GM12878 (cell line): Measurements from ENCODE around the gene TTI1. TPM values are rescaled to one million over a fixed set of nuclear protein-coding genes. Genes with fewer than 3 reads are reported as not detected.

Experiments
- ATAC-seq: fragments of 200-7000 bp; cut with Tn5 transposase; 3 replicates; pipeline ENCODE4 v1.9.1; 2020; ENCODE audit warnings: mild to moderate bottlenecking, moderate library complexity
- BruUV-seq: library from RNA; stranded (reverse); fragments of 400-500 nt; replicated peaks from 2 replicates; lab custom pipeline; 2021; lab: Mats Ljungman, UMichigan
- CTCF ChIA-PET: fragments of 300-600 bp; sonication (Branson Sonifier 250); formaldehyde crosslinking; extraction: SDS; loops from one replicate; lab custom pipeline; 2021; ENCODE audit warnings: inconsistent platforms; lab: Yijun Ruan, JAX
- POLR2A ChIA-PET: fragments of 350-600 bp; formaldehyde crosslinking; extraction: SDS; loops from one replicate; lab custom pipeline; 2021; ENCODE audit warnings: inconsistent platforms; lab: Charles Lee
- RAD21 ChIA-PET: fragments of 300-600 bp; sonication (Branson Sonifier 250); formaldehyde crosslinking; loops from one replicate; lab custom pipeline; 2023; ENCODE audit warnings: antibody characterized with exemption; ENCODE audit not compliant: unreplicated experiment; lab: Charles Lee
- SMC1A ChIA-PET: fragments of 300-600 bp; sonication (Branson Sonifier 250); formaldehyde crosslinking; loops from one replicate; lab custom pipeline; 2023; ENCODE audit not compliant: unreplicated experiment, uncharacterized antibody; lab: Charles Lee
- DNase-seq: peaks from one replicate; pipeline ENCODE4 v3.0.0-alpha.2; 2011; ENCODE audit warnings: low read depth, low spot score
- FAIRE-seq: peaks from 3 replicates; lab custom pipeline; 2011; peaks lifted over from hg19 to GRCh38; lab: Jason Lieb, UNC
- H2AFZ ChIP-seq: 2 replicates; pipeline ENCODE4 v1.6.0; 2011; ENCODE audit warnings: low read depth, low read length, control low read depth; ENCODE audit not compliant: control insufficient read depth
- H3K27ac ChIP-seq: 2 replicates; pipeline ENCODE4 v1.5.1; 2011; ENCODE audit warnings: control low read depth; ENCODE audit not compliant: control insufficient read depth, insufficient read depth
- H3K27me3 ChIP-seq, 2 experiments: replicated peaks in 1 of 2; 2 replicates each; pipeline versions ENCODE4 v1.6.0 to v1.6.1; 2011; ENCODE audit warnings: low read length in 1 of 2; ENCODE audit not compliant: control insufficient read depth in 2 of 2, insufficient read depth in 2 of 2
- H3K36me3 ChIP-seq, 2 experiments: 2 replicates each; pipeline ENCODE4 v1.5.1; 2011; ENCODE audit warnings: low read length in 1 of 2; ENCODE audit not compliant: control insufficient read depth in 2 of 2, insufficient read depth in 2 of 2
- H3K4me1 ChIP-seq: 2 replicates; pipeline ENCODE4 v1.6.1; 2011; ENCODE audit warnings: mild to moderate bottlenecking, low read length, moderate library complexity, mixed read lengths; ENCODE audit not compliant: control insufficient read depth, insufficient read depth
- H3K4me2 ChIP-seq: 2 replicates; pipeline ENCODE4 v1.6.0; 2011; ENCODE audit warnings: control low read depth; ENCODE audit not compliant: control insufficient read depth, insufficient read depth
- H3K4me3 ChIP-seq: fragments of 200-600 bp; sonication (generic); 2 replicates; pipeline ENCODE4 v1.5.1; 2016
- H3K79me2 ChIP-seq: 2 replicates; pipeline ENCODE4 v1.6.0; 2011; ENCODE audit warnings: low read length; ENCODE audit not compliant: control insufficient read depth, insufficient read depth
- H3K9ac ChIP-seq: 2 replicates; pipeline ENCODE4 v1.8.0; 2011; ENCODE audit warnings: low read length, control low read depth, mixed read lengths; ENCODE audit not compliant: control insufficient read depth, insufficient read depth
- H3K9me3 ChIP-seq: replicated peaks from 3 replicates; pipeline ENCODE4 v1.5.1; 2011; ENCODE audit warnings: mild to moderate bottlenecking, low read length; ENCODE audit not compliant: control insufficient read depth, insufficient read depth
- H4K20me1 ChIP-seq: 2 replicates; pipeline ENCODE4 v1.6.0; 2011; ENCODE audit not compliant: control insufficient read depth, insufficient read depth
- CEBPB ChIP-seq, 2 experiments: fragments of 150-350 bp in 1 of 2; IDR thresholded peaks; 2 replicates each; pipeline ENCODE4 v1.6.1; 2012 to 2014; ENCODE audit warnings: low read depth in 2 of 2, low read length in 2 of 2, borderline replicate concordance in 1 of 2, inconsistent platforms in 1 of 2
- CHD4 ChIP-seq: fragments of 200-600 bp; sonication (generic); IDR thresholded peaks from 2 replicates; pipeline ENCODE4 v1.6.1; 2016; ENCODE audit warnings: mild to moderate bottlenecking
- CREB1 ChIP-seq: IDR thresholded peaks from 2 replicates; pipeline ENCODE4 v1.6.1; 2012; ENCODE audit warnings: low read depth, mild to moderate bottlenecking, inconsistent platforms
- HCFC1 ChIP-seq: fragments of 150-350 bp; IDR thresholded peaks from 2 replicates; pipeline ENCODE4 v1.6.1; 2014; ENCODE audit warnings: low read length
- IRF5 ChIP-seq: fragments of 450-650 bp; IDR thresholded peaks from 2 replicates; pipeline ENCODE4 v1.6.1; 2017; ENCODE audit warnings: borderline replicate concordance
- KAT2A ChIP-seq: conservative IDR thresholded peaks from 2 replicates; pipeline ENCODE4 v1.6.1; 2011; ENCODE audit warnings: low read depth, low read length; ENCODE audit not compliant: control insufficient read depth
- KLF5 ChIP-seq: fragments of 450-650 bp; IDR thresholded peaks from 2 replicates; pipeline ENCODE4 v1.6.1; 2014; ENCODE audit warnings: mild to moderate bottlenecking; ENCODE audit not compliant: partially characterized antibody
- LARP7 ChIP-seq: fragments of 450-650 bp; IDR thresholded peaks from 2 replicates; pipeline ENCODE4 v1.6.1; 2017; ENCODE audit warnings: mild to moderate bottlenecking
- SIX5 ChIP-seq: IDR thresholded peaks from 2 replicates; pipeline ENCODE4 v1.6.1; 2011; ENCODE audit warnings: mild to moderate bottlenecking, low read depth, low read length, moderate library complexity; ENCODE audit not compliant: severe bottlenecking
- SREBF1 ChIP-seq: IDR thresholded peaks from 2 replicates; pipeline ENCODE4 v1.6.1; 2012; ENCODE audit warnings: mild to moderate bottlenecking, low read length
- STAT1 ChIP-seq: fragments of 450-650 bp; conservative IDR thresholded peaks from 2 replicates; pipeline ENCODE4 v1.6.1; 2014; ENCODE audit warnings: antibody characterized with exemption, mild to moderate bottlenecking
- TBL1XR1 ChIP-seq: IDR thresholded peaks from 2 replicates; pipeline ENCODE4 v1.6.1; 2012; ENCODE audit warnings: low read depth, low read length, improper control_type of control experiment
- ZNF207 ChIP-seq: fragments of 450-650 bp; IDR thresholded peaks from 2 replicates; pipeline ENCODE4 v1.6.1; 2014; ENCODE audit warnings: antibody characterized with exemption, mild to moderate bottlenecking, borderline replicate concordance
- WGBS: methylation state at CpG from one replicate; pipeline ENCODE4 v1.1.6; 2016; ENCODE audit warnings: low lambda C conversion rate; ENCODE audit not compliant: insufficient replicate concordance, insufficient coverage; ENCODE audit errors: missing lambda C conversion rate; 5-methylcytosine and 5-hydroxymethylcytosine counted together
- in situ Hi-C: fragments of 300-500 bp; cut with MboI; formaldehyde crosslinking; loops from 9 replicates; pipeline ENCODE4 v1.14.3; 2018; ENCODE audit warnings: mixed read lengths
- intact Hi-C: fragments of 100-400 bp; cut with micrococcal nuclease; formaldehyde crosslinking; loops from one replicate; pipeline ENCODE4 v1.14.2; 2022; ENCODE audit not compliant: unreplicated experiment
- polyA plus RNA-seq, 11 experiments: library from polyadenylated mRNA; depleted of rRNA in 4 of 11; unstranded in 6 of 11; stranded (reverse) in 5 of 11; fragments of >200 nt; fragmentation: Nextera tagmentation in 4 of 11; fragmentation: Illumina TruSeq in 1 of 11; extraction: Ambion mirVana in 4 of 11; extraction: Trizol in 1 of 11; gene quantifications; 1 replicate in 1 of 11; 2 replicates in 10 of 11; pipeline versions ENCODE4 v1.2.1 to v1.2.3, GENCODE V29; 2011 to 2016; ENCODE audit warnings: inconsistent platforms in 2 of 11, missing spikeins in 2 of 11, low read depth in 1 of 11
- total RNA-seq, 4 experiments: library from RNA; depleted of rRNA in 3 of 4; stranded (reverse); fragments of >200 nt in 3 of 4; fragmentation: Illumina TruSeq in 1 of 4; extraction: Trizol in 1 of 4; gene quantifications; 2 replicates each; pipeline versions ENCODE4 v1.2.1 to v1.2.3, GENCODE V29; 2013 to 2021

Gene TTI1
- total and polyA plus RNA-seq, 10 of the 15 experiments (the other 5 are each of a cell fraction or from before 2014, with no cell fraction given): 5.3 to 44.6 (median 24.9) TPM

DNA sequence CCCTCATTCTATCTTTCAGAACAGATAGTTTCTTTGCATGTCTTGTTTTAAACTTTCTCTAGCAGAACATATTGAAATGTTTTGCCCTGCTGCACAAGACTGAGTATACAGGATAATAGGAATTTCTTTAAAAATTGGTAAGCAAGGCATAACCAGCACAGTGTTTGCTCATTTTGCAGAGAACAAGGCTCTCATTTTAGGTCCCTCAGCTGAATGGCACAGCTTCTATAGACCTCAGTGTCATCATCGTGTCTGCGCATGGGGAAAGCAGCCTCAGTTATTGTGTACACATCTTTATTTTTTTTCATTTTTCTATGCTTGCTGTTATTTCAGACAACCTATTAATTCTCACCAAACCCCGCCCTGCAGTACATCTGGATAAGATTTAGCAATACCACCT is 35.7 kb downstream of the TTI1 start:
- FAIRE-seq (no peak), ATAC-seq (no peak), DNase-seq (no peak)
- RAD21 ChIA-PET: no interaction called here
- in situ Hi-C loops (loop anchor here (10.0 kb wide), 1 partner anchor 733 kb away; the partner anchor contains the start of gene GHRH), intact Hi-C loops (loop anchor here (10.0 kb wide), 1 partner anchor 243 kb away; no protein-coding TSS in a partner anchor)
- H3K4me3 ChIP-seq: no peak overlapping the region
- H3K4me2 ChIP-seq: no peak overlapping the region
- no TSS peak for BruUV-seq
- CTCF ChIA-PET: interaction anchor here (1.2 kb wide), 1 partner anchor 26 kb away, joined by 3 read pairs; no protein-coding TSS in a partner anchor
- no peak overlapping the region for H3K27ac ChIP-seq
- peaks cover 17 to 24% of the 10 kb centered on the region in 2 experiments for H3K36me3 ChIP-seq
- H3K79me2 ChIP-seq: no peaks in the 10 kb centered on the region
- 98% methylated on average over 3 of the region's 3 CpGs for WGBS
- POLR2A ChIA-PET: no interaction called here
- no peaks in the 10 kb centered on the region for H4K20me1 ChIP-seq
- no peak overlapping the region for H2AFZ ChIP-seq
- SMC1A ChIA-PET: interaction anchor here (0.8 kb wide), 1 partner anchor 31 kb away, joined by 3 read pairs; no protein-coding TSS in a partner anchor
- no peaks in the 10 kb centered on the region for H3K9me3 ChIP-seq
- peaks cover 4% of the 10 kb centered on the region for H3K4me1 ChIP-seq
- no peak overlapping the region for H3K9ac ChIP-seq
- H3K27me3 ChIP-seq: no peaks in the 10 kb centered on the region
- TF ChIP-seq TBL1XR1 (no peak), SREBF1 (no peak), LARP7 (no peak), KAT2A (no peak), SIX5 (no peak), KLF5 (no peak), ZNF207 (no peak), CEBPB (IDR thresholded peaks at IDR 0.05; ENCODE audit: borderline replicate concordance in 1 of 2, low read depth in 2 of 2, low read length in 2 of 2) (no peak), IRF5 (no peak), HCFC1 (no peak), STAT1 (no peak), CHD4 (no peak), CREB1 (no peak)
